DND-41 (cell line): Measurements from ENCODE around the gene ORAI2.

Experiments
- ATAC-seq: fragments of 200-7000 bp; cut with Tn5 transposase; 3 replicates; pipeline ENCODE4 v1.9.1; 2021; ENCODE audit warnings: low read depth; ENCODE audit not compliant: insufficient read depth
- DNase-seq: peaks from one replicate; pipeline ENCODE4 v3.0.0-alpha.2; 2020
- H2AFZ ChIP-seq: 2 replicates; pipeline ENCODE4 v1.6.0; 2012; ENCODE audit warnings: low read depth, low read length
- H3K27ac ChIP-seq: 2 replicates; pipeline ENCODE4 v1.5.1; 2012; ENCODE audit warnings: low read length, inconsistent platforms
- H3K27me3 ChIP-seq: fragments of 200-600 bp; sonication (generic); 2 replicates; pipeline ENCODE4 v1.6.0; 2012; ENCODE audit warnings: low read length, mild to moderate bottlenecking, inconsistent platforms; ENCODE audit not compliant: insufficient read depth, poor library complexity
- H3K36me3 ChIP-seq: 2 replicates; pipeline ENCODE4 v1.5.1; 2012; ENCODE audit warnings: low read length, inconsistent platforms; ENCODE audit not compliant: insufficient read depth
- H3K4me1 ChIP-seq: 2 replicates; pipeline ENCODE4 v1.5.1; 2012; ENCODE audit warnings: mild to moderate bottlenecking, low read length; ENCODE audit not compliant: insufficient read depth
- H3K4me2 ChIP-seq: 2 replicates; pipeline ENCODE4 v1.6.0; 2012; ENCODE audit warnings: mild to moderate bottlenecking, moderate library complexity, low read length, inconsistent platforms; ENCODE audit not compliant: insufficient read depth
- H3K4me3 ChIP-seq, 2 experiments: fragments of 200-600 bp in 1 of 2; shearing (Covaris generic) in 1 of 2; 2 replicates each; pipeline ENCODE4 v1.5.1; 2012 to 2016; ENCODE audit warnings: inconsistent platforms in 2 of 2, low read length in 2 of 2, mild to moderate bottlenecking in 2 of 2, low read depth in 1 of 2, moderate library complexity in 1 of 2
- H3K79me2 ChIP-seq: 2 replicates; pipeline ENCODE4 v1.6.0; 2012; ENCODE audit warnings: low read length, inconsistent platforms; ENCODE audit not compliant: insufficient read depth
- H3K9ac ChIP-seq: 2 replicates; pipeline ENCODE4 v1.6.0; 2012; ENCODE audit warnings: low read depth, mild to moderate bottlenecking, inconsistent platforms, low read length, moderate library complexity
- H3K9me3 ChIP-seq: 2 replicates; pipeline ENCODE4 v1.5.1; 2012; ENCODE audit warnings: low read length, moderate library complexity, mild to moderate bottlenecking, inconsistent platforms; ENCODE audit not compliant: insufficient read depth, severe bottlenecking
- H4K20me1 ChIP-seq: 2 replicates; pipeline ENCODE4 v1.6.0; 2012; ENCODE audit warnings: low read length; ENCODE audit not compliant: insufficient read depth
- EZH2 ChIP-seq: IDR thresholded peaks from 3 replicates; pipeline ENCODE4 v1.6.1; 2012; ENCODE audit warnings: borderline replicate concordance, low read depth, mild to moderate bottlenecking, moderate library complexity, low read length, inconsistent platforms; ENCODE audit not compliant: severe bottlenecking
- TF ChIP-seq, protein P1 (sequence below): IDR thresholded peaks from 2 replicates; pipeline ENCODE4 v1.5.1; 2012; ENCODE audit warnings: borderline replicate concordance, low read length, moderate library complexity, mild to moderate bottlenecking; ENCODE audit not compliant: poor library complexity, severe bottlenecking; ENCODE audit errors: extremely low read depth

Gene ORAI2

DNA sequence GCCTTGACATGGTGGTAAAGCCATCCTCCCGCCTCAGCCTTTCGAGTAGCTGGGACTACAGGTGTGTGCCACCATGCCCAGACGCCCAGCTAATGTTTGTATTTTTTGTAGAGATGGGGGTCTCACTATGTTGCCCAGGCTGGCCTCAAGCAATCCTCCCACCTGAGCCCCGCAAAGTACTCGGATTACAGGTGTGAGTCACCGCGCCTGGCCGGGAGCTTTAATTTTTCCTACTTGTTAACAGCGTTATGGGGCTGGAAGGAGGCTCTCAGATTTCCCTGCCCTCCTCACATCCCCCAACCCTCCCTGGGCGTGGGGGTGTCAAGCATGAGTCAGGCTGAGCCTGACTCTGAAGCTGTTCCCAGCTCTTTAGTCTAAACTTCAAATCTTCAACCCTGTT is 23.0 kb downstream of the ORAI2 start:
- no peak for TF ChIP-seq EZH2
- TF ChIP-seq, protein P1, sequence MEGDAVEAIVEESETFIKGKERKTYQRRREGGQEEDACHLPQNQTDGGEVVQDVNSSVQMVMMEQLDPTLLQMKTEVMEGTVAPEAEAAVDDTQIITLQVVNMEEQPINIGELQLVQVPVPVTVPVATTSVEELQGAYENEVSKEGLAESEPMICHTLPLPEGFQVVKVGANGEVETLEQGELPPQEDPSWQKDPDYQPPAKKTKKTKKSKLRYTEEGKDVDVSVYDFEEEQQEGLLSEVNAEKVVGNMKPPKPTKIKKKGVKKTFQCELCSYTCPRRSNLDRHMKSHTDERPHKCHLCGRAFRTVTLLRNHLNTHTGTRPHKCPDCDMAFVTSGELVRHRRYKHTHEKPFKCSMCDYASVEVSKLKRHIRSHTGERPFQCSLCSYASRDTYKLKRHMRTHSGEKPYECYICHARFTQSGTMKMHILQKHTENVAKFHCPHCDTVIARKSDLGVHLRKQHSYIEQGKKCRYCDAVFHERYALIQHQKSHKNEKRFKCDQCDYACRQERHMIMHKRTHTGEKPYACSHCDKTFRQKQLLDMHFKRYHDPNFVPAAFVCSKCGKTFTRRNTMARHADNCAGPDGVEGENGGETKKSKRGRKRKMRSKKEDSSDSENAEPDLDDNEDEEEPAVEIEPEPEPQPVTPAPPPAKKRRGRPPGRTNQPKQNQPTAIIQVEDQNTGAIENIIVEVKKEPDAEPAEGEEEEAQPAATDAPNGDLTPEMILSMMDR, result no peak
- H3K9ac ChIP-seq, result no peak overlapping the region
- no peak overlapping the region for H3K4me2 ChIP-seq
- no peaks in the 10 kb centered on the region for H3K9me3 ChIP-seq
- peaks cover 4% of the 10 kb centered on the region; the same call in 1 of the 2 replicates for H3K79me2 ChIP-seq
- DNase-seq (no peak), ATAC-seq (no peak)
- H2AFZ ChIP-seq, result no peak overlapping the region
- H3K27me3 ChIP-seq, result no peaks in the 10 kb centered on the region
- H3K27ac ChIP-seq, result no peak overlapping the region
- H4K20me1 ChIP-seq, result no peaks in the 10 kb centered on the region
- H3K4me3 ChIP-seq, result no peak overlapping the region
- peaks cover 37% of the 10 kb centered on the region for H3K36me3 ChIP-seq
- H3K4me1 ChIP-seq, result no peaks in the 10 kb centered on the region

DNA sequence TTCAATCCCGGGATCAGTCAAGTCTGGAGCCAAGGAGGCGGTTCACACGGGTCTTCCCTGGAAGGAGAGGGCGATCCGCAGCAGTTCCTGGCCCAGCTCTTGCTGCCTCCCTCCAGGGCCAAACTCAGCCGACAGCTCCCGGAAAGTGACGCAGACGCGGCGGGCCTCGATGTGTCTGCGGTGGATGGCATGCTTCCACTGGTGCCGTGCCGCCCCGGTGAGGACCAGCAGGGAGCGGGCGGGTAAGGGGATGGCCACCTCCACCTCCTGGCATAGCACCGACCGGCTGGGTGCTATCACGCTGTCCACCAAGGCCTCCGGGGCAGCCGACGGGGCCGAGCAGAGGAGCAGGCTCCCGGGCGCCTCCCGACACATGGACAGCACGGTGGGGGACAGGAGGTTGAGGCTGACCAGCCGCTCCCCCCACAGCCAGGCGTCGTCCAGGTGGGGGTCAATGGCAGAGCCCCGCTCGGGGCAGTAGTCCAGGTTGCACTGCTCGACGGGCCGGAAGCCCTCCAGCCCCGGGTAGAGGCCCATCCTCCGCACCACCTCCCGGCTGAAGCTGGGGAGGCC is 24.1 kb downstream of the ORAI2 start:
- no peak overlapping the region for H3K9ac ChIP-seq
- H3K27me3 ChIP-seq, result no peaks in the 10 kb centered on the region
- ATAC-seq (no peak), DNase-seq (no peak)
- H4K20me1 ChIP-seq, result no peaks in the 10 kb centered on the region
- no peak overlapping the region for H3K4me3 ChIP-seq
- H3K79me2 ChIP-seq, result peaks cover 12% of the 10 kb centered on the region
- H2AFZ ChIP-seq, result no peak overlapping the region
- no peaks in the 10 kb centered on the region for H3K9me3 ChIP-seq
- H3K27ac ChIP-seq, result no peak overlapping the region
- TF ChIP-seq, protein P1, result no peak
- TF ChIP-seq EZH2, result no peak
- H3K4me1 ChIP-seq, result no peaks in the 10 kb centered on the region
- H3K36me3 ChIP-seq, result peaks cover 37% of the 10 kb centered on the region
- no peak overlapping the region for H3K4me2 ChIP-seq

DNA sequence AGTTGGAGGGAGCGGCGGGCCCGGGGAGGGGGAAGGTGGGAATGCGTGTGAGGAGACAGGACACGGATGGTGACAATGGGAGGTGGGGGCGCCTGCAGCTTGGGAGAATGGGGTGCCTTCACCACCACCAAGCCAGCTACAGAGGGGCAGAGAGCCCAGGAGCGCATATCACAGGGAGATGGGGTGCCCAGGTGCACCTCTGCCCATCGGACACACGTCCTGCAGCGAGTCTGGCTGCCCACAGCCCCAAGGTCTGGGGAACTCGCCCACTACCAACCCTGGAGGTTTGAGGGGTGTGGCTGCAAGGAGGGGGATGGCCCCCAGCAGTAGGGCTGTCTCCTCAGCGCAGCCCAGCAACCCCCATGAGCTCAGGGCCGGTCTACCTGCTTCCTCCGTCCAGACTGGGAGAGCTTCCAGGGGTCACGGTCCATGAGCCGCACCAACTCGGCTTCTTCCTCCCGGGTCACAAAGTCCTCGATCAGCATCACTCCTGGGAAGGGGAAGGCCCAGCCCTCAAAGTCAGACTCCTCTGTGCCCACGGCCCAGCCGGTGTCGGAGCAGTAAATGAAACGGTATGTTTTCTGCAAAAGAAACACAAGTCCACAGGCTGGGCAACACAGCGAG is 26.0 kb downstream of the ORAI2 start:
- no peak overlapping the region for H3K4me2 ChIP-seq
- TF ChIP-seq, protein P1, result no peak
- no peak for TF ChIP-seq EZH2
- no peaks in the 10 kb centered on the region for H3K27me3 ChIP-seq
- H3K4me1 ChIP-seq, result peaks cover 10% of the 10 kb centered on the region
- no peak overlapping the region for H3K27ac ChIP-seq
- DNase-seq (no peak), ATAC-seq (no peak)
- H3K9ac ChIP-seq, result no peak overlapping the region
- H3K9me3 ChIP-seq, result no peaks in the 10 kb centered on the region
- H3K4me3 ChIP-seq, result no peak overlapping the region
- peaks cover 31% of the 10 kb centered on the region for H3K79me2 ChIP-seq
- H3K36me3 ChIP-seq, result peaks cover 37% of the 10 kb centered on the region
- no peaks in the 10 kb centered on the region for H4K20me1 ChIP-seq
- H2AFZ ChIP-seq, result no peak overlapping the region

DNA sequence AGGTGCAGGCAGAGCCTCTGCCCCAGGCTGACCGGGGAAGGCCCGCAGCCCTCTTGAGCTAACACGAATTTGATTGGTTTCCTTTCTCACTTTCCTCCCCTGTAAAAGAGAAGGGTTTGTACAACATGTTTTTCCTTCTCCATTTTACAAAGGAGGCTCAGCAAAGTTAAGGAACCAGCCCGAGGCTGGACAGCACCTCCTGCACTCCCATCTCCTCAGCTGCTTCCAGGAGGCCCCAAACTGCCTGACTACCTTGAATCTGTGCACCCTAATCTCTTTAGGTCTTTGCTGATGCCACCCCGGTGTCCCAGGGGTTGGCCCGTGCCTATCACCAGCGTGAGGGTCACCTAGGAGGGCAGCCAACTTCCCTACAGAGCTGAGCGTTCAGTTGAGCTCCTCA is 27.1 kb downstream of the ORAI2 start:
- Histone ChIP-seq H3K27ac (no peak overlapping the region), H3K9me3 (no peaks in the 10 kb centered on the region), H3K4me3 (no peak overlapping the region), H3K79me2 (peaks cover 41% of the 10 kb centered on the region), H3K4me2 (no peak overlapping the region), H3K36me3 (peaks cover 41% of the 10 kb centered on the region), H4K20me1 (no peaks in the 10 kb centered on the region), H3K4me1 (peaks cover 13% of the 10 kb centered on the region), H2AFZ (no peak overlapping the region), H3K9ac (no peak overlapping the region), H3K27me3 (no peaks in the 10 kb centered on the region)
- ATAC-seq (no peak), DNase-seq (no peak)
- no peak for TF ChIP-seq EZH2
- TF ChIP-seq, protein P1, result no peak
